CD4-positive, alpha-beta T cell (primary cell): ENCODE measurements around the gene DYNLL2. TPM values are rescaled to one million over a fixed set of nuclear protein-coding genes. Genes with fewer than 3 reads are reported as not detected.

Experiments used
- ATAC-seq: fragments of 200-7000 bp; cut with Tn5 transposase; one replicate; pipeline ENCODE4 v1.10.0; 2022; ENCODE audit warnings: mild to moderate bottlenecking; ENCODE audit not compliant: poor library complexity
- CTCF ChIA-PET: fragments of 350-600 bp; sonication (Branson Sonifier 250); formaldehyde crosslinking; loops from one replicate; lab custom pipeline; 2021; ENCODE audit warnings: antibody characterized with exemption, inconsistent platforms; lab: Charles Lee
- POLR2A ChIA-PET: fragments of 350-600 bp; sonication (Branson Sonifier 250); formaldehyde crosslinking; loops from one replicate; lab custom pipeline; 2021; ENCODE audit warnings: antibody characterized with exemption, inconsistent platforms; lab: Charles Lee
- DNase-seq, 14 experiments: peaks; one replicate each; pipeline ENCODE4 v3.0.0-alpha.2; 2013 to 2020; ENCODE audit warnings: mixed read lengths in 2 of 14
- H3K27ac ChIP-seq, 2 donors: one replicate each; pipeline versions ENCODE4 v1.5.1 to v1.7.0; 2013; ENCODE audit warnings: low read length in 2 of 2, low read depth in 1 of 2, mild to moderate bottlenecking in 1 of 2
- H3K27me3 ChIP-seq, 2 experiments: 1 replicate in 1 of 2; 2 replicates in 1 of 2; pipeline versions ENCODE4 v1.6.1 to v1.7.0; 2013; ENCODE audit warnings: low read length in 2 of 2, control low read depth in 1 of 2, mild to moderate bottlenecking in 1 of 2, moderate library complexity in 1 of 2; ENCODE audit not compliant: insufficient read depth in 2 of 2, control insufficient read depth in 1 of 2
- H3K36me3 ChIP-seq: one replicate; pipeline ENCODE4 v1.6.1; 2013; ENCODE audit warnings: low read length, control low read depth; ENCODE audit not compliant: insufficient read depth
- H3K4me1 ChIP-seq: one replicate; pipeline ENCODE4 v1.6.1; 2013; ENCODE audit warnings: low read length, control low read depth; ENCODE audit not compliant: insufficient read depth
- H3K4me3 ChIP-seq: one replicate; pipeline ENCODE4 v1.5.1; 2013; ENCODE audit warnings: mild to moderate bottlenecking, low read length, moderate library complexity
- H3K9me3 ChIP-seq, 2 experiments: 1 replicate in 1 of 2; 2 replicates in 1 of 2; pipeline versions ENCODE4 v1.6.1 to v1.7.0; 2013; ENCODE audit warnings: low read length in 2 of 2, mild to moderate bottlenecking in 2 of 2, control low read depth in 1 of 2, moderate library complexity in 1 of 2; ENCODE audit not compliant: control insufficient read depth in 1 of 2, insufficient read depth in 1 of 2
- H3K27ac Mint-ChIP-seq: one replicate; pipeline ENCODE4 v1.8.0; 2020; ENCODE audit warnings: mixed read lengths
- H3K27me3 Mint-ChIP-seq: one replicate; pipeline ENCODE4 v1.8.0; 2021; ENCODE audit warnings: mixed read lengths
- H3K36me3 Mint-ChIP-seq: one replicate; pipeline ENCODE4 v1.8.0; 2021; ENCODE audit warnings: low read depth, mixed read lengths
- H3K4me1 Mint-ChIP-seq: one replicate; pipeline ENCODE4 v1.8.0; 2021; ENCODE audit warnings: low read depth, mixed read lengths
- H3K4me3 Mint-ChIP-seq: one replicate; pipeline ENCODE4 v1.8.0; 2020; ENCODE audit warnings: mild to moderate bottlenecking, mixed read lengths
- H3K9me3 Mint-ChIP-seq: one replicate; pipeline ENCODE4 v1.8.0; 2020; ENCODE audit warnings: mixed read lengths
- intact Hi-C, 2 experiments: fragments of 100-400 bp; cut with DNase I in 1 of 2; cut with micrococcal nuclease in 1 of 2; formaldehyde crosslinking; loops; one replicate each; pipeline versions ENCODE4 v1.15.1 to v1.9.0; 2023 to 2025; cut with DNase I, micrococcal nuclease
- total RNA-seq, 174 experiments: library from RNA in 2 of 174; stranded (reverse) in 2 of 174; gene quantifications; one replicate each; pipeline ENCODE4 v1.2.3 and lab custom pipeline; 2021 to 2026
- TF ChIP-seq, protein P1 (sequence below): fragments of 200-600 bp; IDR thresholded peaks from one replicate; pipeline ENCODE4 v1.8.0; 2022; ENCODE audit warnings: antibody characterized with exemption, mild to moderate bottlenecking

The DYNLL2 gene
- total RNA-seq, 2 experiments from 2014 or later = 30.9 to 32.2 TPM

DNA sequence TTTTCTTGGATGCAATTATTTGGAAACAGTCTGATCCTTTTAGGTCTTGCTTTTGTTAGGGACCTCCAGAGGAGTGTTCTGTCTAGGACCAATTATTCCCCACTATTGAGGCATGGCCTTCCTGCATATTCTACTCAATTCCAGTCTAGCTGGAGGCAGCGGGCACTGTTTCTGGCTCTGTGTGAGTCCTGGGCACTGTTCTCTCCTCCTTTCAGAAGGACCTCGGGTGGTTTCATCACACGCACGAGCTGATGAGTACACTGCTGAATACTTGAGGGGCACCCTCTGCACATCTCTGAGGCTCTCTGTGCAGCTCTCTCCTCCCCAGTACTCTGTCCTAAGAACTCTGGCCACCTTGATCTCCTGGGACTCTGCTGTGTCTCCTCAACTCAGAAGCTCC is 30.7 kb downstream of the DYNLL2 start:
- H3K4me1 ChIP-seq = no peaks in the 10 kb centered on the region
- H3K4me3 ChIP-seq = no peak overlapping the region
- H3K4me1 Mint-ChIP-seq = no peaks in the 10 kb centered on the region
- CTCF ChIA-PET = interaction anchor here (0.7 to 3.1 kb wide), 3 partner anchors 117 to 264 kb away, joined by 3 to 18 read pairs (median 3); partner anchors contain the start of gene MRPS23
- TF ChIP-seq, protein P1, sequence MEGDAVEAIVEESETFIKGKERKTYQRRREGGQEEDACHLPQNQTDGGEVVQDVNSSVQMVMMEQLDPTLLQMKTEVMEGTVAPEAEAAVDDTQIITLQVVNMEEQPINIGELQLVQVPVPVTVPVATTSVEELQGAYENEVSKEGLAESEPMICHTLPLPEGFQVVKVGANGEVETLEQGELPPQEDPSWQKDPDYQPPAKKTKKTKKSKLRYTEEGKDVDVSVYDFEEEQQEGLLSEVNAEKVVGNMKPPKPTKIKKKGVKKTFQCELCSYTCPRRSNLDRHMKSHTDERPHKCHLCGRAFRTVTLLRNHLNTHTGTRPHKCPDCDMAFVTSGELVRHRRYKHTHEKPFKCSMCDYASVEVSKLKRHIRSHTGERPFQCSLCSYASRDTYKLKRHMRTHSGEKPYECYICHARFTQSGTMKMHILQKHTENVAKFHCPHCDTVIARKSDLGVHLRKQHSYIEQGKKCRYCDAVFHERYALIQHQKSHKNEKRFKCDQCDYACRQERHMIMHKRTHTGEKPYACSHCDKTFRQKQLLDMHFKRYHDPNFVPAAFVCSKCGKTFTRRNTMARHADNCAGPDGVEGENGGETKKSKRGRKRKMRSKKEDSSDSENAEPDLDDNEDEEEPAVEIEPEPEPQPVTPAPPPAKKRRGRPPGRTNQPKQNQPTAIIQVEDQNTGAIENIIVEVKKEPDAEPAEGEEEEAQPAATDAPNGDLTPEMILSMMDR = no peak
- POLR2A ChIA-PET = no interaction called here
- H3K27me3 ChIP-seq = no peaks in the 10 kb centered on the region
- no peaks in the 10 kb centered on the region for H3K36me3 Mint-ChIP-seq
- H3K27me3 Mint-ChIP-seq = peaks cover 6% of the 10 kb centered on the region
- no peak for DNase-seq
- no peaks in the 10 kb centered on the region for H3K36me3 ChIP-seq
- no peak overlapping the region for H3K27ac ChIP-seq
- no peaks in the 10 kb centered on the region for H3K9me3 Mint-ChIP-seq
- no peaks in the 10 kb centered on the region for H3K9me3 ChIP-seq
- H3K4me3 Mint-ChIP-seq = no peak overlapping the region
- ATAC-seq = no peak
- intact Hi-C loops = loop anchor here (1.0 to 5.0 kb wide), 9 partner anchors 30 to 983 kb away; no protein-coding TSS in a partner anchor
- H3K27ac Mint-ChIP-seq = no peak overlapping the region

DNA sequence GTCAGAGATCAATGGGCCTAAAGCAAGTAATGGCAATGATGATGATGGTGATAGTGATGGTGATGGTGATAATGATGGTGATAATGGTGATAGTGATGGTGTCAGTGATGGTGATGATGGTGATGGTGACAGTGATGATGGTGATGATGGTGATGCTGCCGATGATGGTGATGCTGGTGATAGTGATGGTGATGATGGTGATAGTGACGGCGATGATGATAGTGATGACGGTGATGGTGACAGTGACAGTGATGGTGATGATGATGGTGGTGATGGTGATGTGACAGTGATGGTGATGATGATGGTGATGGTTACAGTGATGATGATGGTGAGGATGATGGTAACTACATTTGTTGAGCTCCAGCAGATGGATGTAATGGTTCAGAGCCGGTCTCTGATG is 34.2 kb downstream of the DYNLL2 start:
- TF ChIP-seq, protein P1 = no peak
- H3K27ac Mint-ChIP-seq = no peak overlapping the region

DNA sequence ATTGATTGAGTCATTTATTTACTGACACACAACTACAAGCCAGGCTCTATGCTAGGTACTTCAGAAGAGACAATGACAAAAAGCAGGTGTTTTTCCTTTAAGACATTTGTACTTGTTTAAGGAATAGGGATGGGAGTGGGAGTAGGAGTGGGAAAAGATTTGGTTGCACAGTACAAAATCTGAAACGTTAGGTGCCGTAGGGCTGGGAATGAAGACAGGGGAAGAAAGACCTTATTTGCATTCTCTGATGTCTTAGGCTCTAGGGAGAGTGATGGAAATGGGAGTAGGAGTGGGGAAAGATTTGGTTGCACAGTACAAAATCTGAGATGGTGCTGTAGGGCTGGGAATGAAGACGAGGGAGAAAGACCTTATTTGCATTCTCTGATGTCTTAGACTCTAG is 36.3 kb downstream of the DYNLL2 start:
- no peak for DNase-seq
- Mint-ChIP-seq H3K4me3 (no peak overlapping the region), H3K4me1 (peaks cover 15% of the 10 kb centered on the region), H3K27ac (no peak overlapping the region), H3K36me3 (no peaks in the 10 kb centered on the region), H3K9me3 (no peaks in the 10 kb centered on the region), H3K27me3 (peaks cover 9% of the 10 kb centered on the region)
- CTCF ChIA-PET = interaction anchor here (1.0 kb wide), 1 partner anchor 53 kb away, joined by 3 read pairs; no protein-coding TSS in a partner anchor
- Histone ChIP-seq H3K9me3 (no peaks in the 10 kb centered on the region), H3K36me3 (no peaks in the 10 kb centered on the region), H3K27ac (no peak overlapping the region), H3K4me3 (no peak overlapping the region), H3K27me3 (no peaks in the 10 kb centered on the region), H3K4me1 (no peaks in the 10 kb centered on the region)
- intact Hi-C loops = no loop called here
- no peak for ATAC-seq
- TF ChIP-seq, protein P1 = no peak
- POLR2A ChIA-PET = interaction anchor here (0.7 to 1.3 kb wide), 3 partner anchors 51 to 269 kb away, joined by 3 read pairs; partner anchors contain the start of genes MRPS23 and SRSF1

More for the DNA sequence above, 34.2 kb downstream of the DYNLL2 start:
- Mint-ChIP-seq H3K27me3 (peaks cover 9% of the 10 kb centered on the region), H3K4me1 (peaks cover 7% of the 10 kb centered on the region), H3K9me3 (no peaks in the 10 kb centered on the region), H3K36me3 (no peaks in the 10 kb centered on the region), H3K4me3 (no peak overlapping the region)
- H3K4me3 ChIP-seq = no peak overlapping the region
- ATAC-seq = no peak
- H3K27me3 ChIP-seq = no peaks in the 10 kb centered on the region
- no peak overlapping the region for H3K27ac ChIP-seq
- no peaks in the 10 kb centered on the region for H3K36me3 ChIP-seq
- H3K9me3 ChIP-seq = no peaks in the 10 kb centered on the region
- CTCF ChIA-PET = no interaction called here
- POLR2A ChIA-PET = no interaction called here
- intact Hi-C loops = no loop called here
- H3K4me1 ChIP-seq = no peaks in the 10 kb centered on the region
- DNase-seq = no peak
